T-helper 17 cell (primary cell): Measurements from ENCODE around the gene PNLIP. TPM values are rescaled to one million over a fixed set of nuclear protein-coding genes. Genes with fewer than 3 reads are reported as not detected.

Experiments
- ATAC-seq: fragments of 150-1000 bp; cut with Tn5 transposase; 2 replicates; pipeline ENCODE4 v1.10.0; 2021; ENCODE audit warnings: mild to moderate bottlenecking, moderate library complexity
- DNase-seq, 3 donors: peaks; one replicate each; pipeline versions ENCODE4 v3.0.0 to v3.0.0-alpha.2; 2020 to 2021
- H3K9me3 ChIP-seq: one replicate; pipeline ENCODE4 v1.7.0; 2013; ENCODE audit warnings: low read length, mild to moderate bottlenecking; ENCODE audit not compliant: control insufficient read depth, poor library complexity, severe bottlenecking
- H3K27ac Mint-ChIP-seq: one replicate; pipeline ENCODE4 v1.8.0; 2022; ENCODE audit warnings: mild to moderate bottlenecking, moderate library complexity, mixed read lengths
- H3K27me3 Mint-ChIP-seq: one replicate; pipeline ENCODE4 v1.8.0; 2022; ENCODE audit warnings: mixed read lengths
- H3K36me3 Mint-ChIP-seq: one replicate; pipeline ENCODE4 v1.8.0; 2022; ENCODE audit warnings: low read depth, mixed read lengths
- H3K4me1 Mint-ChIP-seq: one replicate; pipeline ENCODE4 v1.8.0; 2022; ENCODE audit warnings: mild to moderate bottlenecking, mixed read lengths
- H3K4me3 Mint-ChIP-seq: one replicate; pipeline ENCODE4 v1.8.0; 2022; ENCODE audit warnings: mild to moderate bottlenecking, moderate library complexity, mixed read lengths
- total RNA-seq, 4 donors: library from RNA in 2 of 4; stranded (reverse) in 2 of 4; gene quantifications; one replicate each; pipeline ENCODE4 v1.2.3 and lab custom pipeline; 2022 to 2026

The PNLIP gene
- not detected for total RNA-seq
- 0 reads per million in 2 donors for total RNA-seq (lab: John Stamatoyannopoulos, UW)

GRCh38 chr10:116545756-116546155, at the start of gene PNLIP:
Gene PNLIP, plus strand, starts transcription at chr10:116545931. Its CDS starts 162 bp downstream, at chr10:116546093.
- Mint-ChIP-seq H3K27ac (peak within 1 kb of the TSS; percentile 10), H3K4me3 (no peak within 1 kb of the TSS)

GRCh38 chr10:116504786-116505185, 40.9 kb upstream of the PNLIP start:
- H3K27ac Mint-ChIP-seq = no peak overlapping the region
- ATAC-seq = no peak
- peaks cover 19% of the 10 kb centered on the region for H3K27me3 Mint-ChIP-seq
- DNase-seq = no peak
- no peak overlapping the region for H3K4me3 Mint-ChIP-seq
- H3K36me3 Mint-ChIP-seq = no peaks in the 10 kb centered on the region
- no peaks in the 10 kb centered on the region for H3K9me3 ChIP-seq
- no peaks in the 10 kb centered on the region for H3K4me1 Mint-ChIP-seq

More at GRCh38 chr10:116545756-116546155, at the start of gene PNLIP:
- H3K27me3 Mint-ChIP-seq = peaks cover 4% of the 10 kb centered on the region
- DNase-seq = no peak
- no peak for ATAC-seq
- H3K36me3 Mint-ChIP-seq = no peaks in the 10 kb centered on the region
- no peaks in the 10 kb centered on the region for H3K4me1 Mint-ChIP-seq
- no peaks in the 10 kb centered on the region for H3K9me3 ChIP-seq

GRCh38 chr10:116510565-116510964, 35.2 kb upstream of the PNLIP start:
- H3K4me1 Mint-ChIP-seq = no peaks in the 10 kb centered on the region
- no peak for DNase-seq
- H3K4me3 Mint-ChIP-seq = no peak overlapping the region
- no peak for ATAC-seq
- no peaks in the 10 kb centered on the region for H3K9me3 ChIP-seq
- no peaks in the 10 kb centered on the region for H3K36me3 Mint-ChIP-seq
- H3K27me3 Mint-ChIP-seq = peaks cover 6% of the 10 kb centered on the region
- H3K27ac Mint-ChIP-seq = no peak overlapping the region

GRCh38 chr10:116511365-116511764, 34.4 kb upstream of the PNLIP start:
- Mint-ChIP-seq H3K36me3 (no peaks in the 10 kb centered on the region), H3K4me1 (no peaks in the 10 kb centered on the region), H3K27ac (no peak overlapping the region), H3K27me3 (peaks cover 6% of the 10 kb centered on the region), H3K4me3 (no peak overlapping the region)
- no peak for DNase-seq
- H3K9me3 ChIP-seq = no peaks in the 10 kb centered on the region
- no peak for ATAC-seq

GRCh38 chr10:116521424-116522290, 24.1 kb upstream of the PNLIP start:
- H3K4me1 Mint-ChIP-seq = no peaks in the 10 kb centered on the region

GRCh38 chr10:116522803-116523381, 22.8 kb upstream of the PNLIP start:
- Mint-ChIP-seq H3K27me3 (peaks cover 29% of the 10 kb centered on the region), H3K36me3 (no peaks in the 10 kb centered on the region), H3K4me1 (no peaks in the 10 kb centered on the region), H3K4me3 (no peak overlapping the region), H3K27ac (no peak overlapping the region)
- DNase-seq = no peak
- H3K9me3 ChIP-seq = no peaks in the 10 kb centered on the region
- ATAC-seq = no peak

More at GRCh38 chr10:116521424-116522290, 24.1 kb upstream of the PNLIP start:
- ATAC-seq (no peak), DNase-seq (peak in 1 of 3 donors; percentile 18)
- Mint-ChIP-seq H3K27me3 (peaks cover 24% of the 10 kb centered on the region), H3K27ac (no peak overlapping the region), H3K4me3 (no peak overlapping the region), H3K36me3 (no peaks in the 10 kb centered on the region)
- H3K9me3 ChIP-seq = no peaks in the 10 kb centered on the region

GRCh38 chr10:116524736-116525135, 21.0 kb upstream of the PNLIP start:
- DNase-seq (no peak), ATAC-seq (no peak)
- Mint-ChIP-seq H3K27me3 (peaks cover 38% of the 10 kb centered on the region), H3K4me1 (no peaks in the 10 kb centered on the region), H3K27ac (no peak overlapping the region), H3K36me3 (no peaks in the 10 kb centered on the region), H3K4me3 (no peak overlapping the region)
- H3K9me3 ChIP-seq = no peaks in the 10 kb centered on the region

- no peak for ATAC-seq
- H3K4me3 Mint-ChIP-seq = no peak overlapping the region
- peaks cover 39% of the 10 kb centered on the region for H3K27me3 Mint-ChIP-seq
- no peaks in the 10 kb centered on the region for H3K36me3 Mint-ChIP-seq
- no peak for DNase-seq
- H3K9me3 ChIP-seq = no peaks in the 10 kb centered on the region
- no peak overlapping the region for H3K27ac Mint-ChIP-seq
- no peaks in the 10 kb centered on the region for H3K4me1 Mint-ChIP-seq
Observed at GRCh38 chr10:116526219-116526618, 19.5 kb upstream of the PNLIP start.

GRCh38 chr10:116536810-116537209, 8.9 kb upstream of the PNLIP start:
- Mint-ChIP-seq H3K36me3 (no peaks in the 10 kb centered on the region), H3K27me3 (peaks cover 4% of the 10 kb centered on the region), H3K27ac (no peak overlapping the region), H3K4me3 (no peak overlapping the region), H3K4me1 (no peaks in the 10 kb centered on the region)
- ATAC-seq (no peak), DNase-seq (no peak)
- H3K9me3 ChIP-seq = no peaks in the 10 kb centered on the region

- no peak for ATAC-seq
- no peak overlapping the region for H3K4me3 Mint-ChIP-seq
- H3K27ac Mint-ChIP-seq = no peak overlapping the region
- no peaks in the 10 kb centered on the region for H3K9me3 ChIP-seq
- H3K36me3 Mint-ChIP-seq = no peaks in the 10 kb centered on the region
- no peak for DNase-seq
- H3K4me1 Mint-ChIP-seq = no peaks in the 10 kb centered on the region
- peaks cover 4% of the 10 kb centered on the region for H3K27me3 Mint-ChIP-seq
Observed at GRCh38 chr10:116538456-116538855, 7.3 kb upstream of the PNLIP start.

GRCh38 chr10:116538992-116539391, 6.7 kb upstream of the PNLIP start:
- Mint-ChIP-seq H3K27me3 (peaks cover 4% of the 10 kb centered on the region), H3K27ac (no peak overlapping the region), H3K4me3 (no peak overlapping the region), H3K36me3 (no peaks in the 10 kb centered on the region), H3K4me1 (no peaks in the 10 kb centered on the region)
- H3K9me3 ChIP-seq = no peaks in the 10 kb centered on the region
- DNase-seq = no peak
- no peak for ATAC-seq

- DNase-seq (no peak), ATAC-seq (no peak)
- Mint-ChIP-seq H3K4me1 (no peaks in the 10 kb centered on the region), H3K36me3 (no peaks in the 10 kb centered on the region), H3K27ac (no peak overlapping the region), H3K4me3 (no peak overlapping the region), H3K27me3 (peaks cover 7% of the 10 kb centered on the region)
- no peaks in the 10 kb centered on the region for H3K9me3 ChIP-seq
Observed at GRCh38 chr10:116540814-116541213, 4.9 kb upstream of the PNLIP start.

GRCh38 chr10:116542007-116542677, 3.6 kb upstream of the PNLIP start:
- ATAC-seq = no peak
- H3K4me1 Mint-ChIP-seq = no peaks in the 10 kb centered on the region
- H3K27ac Mint-ChIP-seq = no peak overlapping the region
- no peaks in the 10 kb centered on the region for H3K9me3 ChIP-seq
- DNase-seq = no peak
- H3K4me3 Mint-ChIP-seq = no peak overlapping the region
- no peaks in the 10 kb centered on the region for H3K36me3 Mint-ChIP-seq
- H3K27me3 Mint-ChIP-seq = peaks cover 8% of the 10 kb centered on the region
